K562 (cell line): ENCODE measurements around the gene PDGFD. TPM values are rescaled to one million over a fixed set of nuclear protein-coding genes. Genes with fewer than 3 reads are reported as not detected.

ENCODE experiments used
- ATAC-seq: fragments of 200-7000 bp; cut with Tn5 transposase; 3 replicates; pipeline ENCODE4 v1.9.1; 2020; ENCODE audit warnings: moderate library complexity
- BruUV-seq: library from RNA; stranded (reverse); fragments of 400-500 nt; replicated peaks from 2 replicates; lab custom pipeline; 2021; lab: Mats Ljungman, UMichigan
- CTCF ChIA-PET: fragments of 300-600 bp; formaldehyde crosslinking; extraction: SDS; loops from one replicate; lab custom pipeline; 2021; ENCODE audit warnings: low intra/inter-chr PET ratio; lab: Yijun Ruan, JAX
- POLR2A ChIA-PET: fragments of 300-600, 350-650 bp; sonication (Branson Sonifier 250); formaldehyde crosslinking; extraction: SDS; loops from one replicate; lab custom pipeline; 2021; ENCODE audit warnings: antibody characterized with exemption, inconsistent platforms; lab: Yijun Ruan, JAX
- DNase-seq, 4 experiments: peaks; one replicate each; pipeline versions ENCODE4 v3.0.0 to v3.0.0-alpha.2; 2011 to 2018; ENCODE audit warnings: low spot score in 3 of 4, mixed read lengths in 3 of 4; ENCODE audit errors: extremely low read depth in 1 of 4
- FAIRE-seq: peaks from 2 replicates; lab custom pipeline; 2011; peaks lifted over from hg19 to GRCh38; lab: Jason Lieb, UNC
- H2AFZ ChIP-seq: 2 replicates; pipeline ENCODE4 v1.6.0; 2011; ENCODE audit warnings: low read depth, low read length, control low read depth, inconsistent platforms
- H3K27ac ChIP-seq: fragments of 200-600 bp; 3 replicates; pipeline ENCODE4 v1.8.0; 2011; ENCODE audit warnings: low read depth, mild to moderate bottlenecking, control low read depth, inconsistent platforms, low read length, moderate library complexity, mixed read lengths; ENCODE audit errors: extremely low read depth
- H3K27me3 ChIP-seq, 2 experiments: fragments of 300-600 bp in 1 of 2; 2 replicates in 1 of 2; 3 replicates in 1 of 2; pipeline versions ENCODE4 v1.6.0 to v1.8.0; 2011; ENCODE audit warnings: inconsistent platforms in 2 of 2, low read length in 2 of 2, mild to moderate bottlenecking in 1 of 2, mixed read lengths in 1 of 2, moderate library complexity in 1 of 2; ENCODE audit not compliant: control insufficient read depth in 2 of 2, insufficient read depth in 2 of 2
- H3K36me3 ChIP-seq: fragments of 300-600 bp; 3 replicates; pipeline ENCODE4 v1.8.0; 2011; ENCODE audit warnings: mild to moderate bottlenecking, low read length, inconsistent platforms; ENCODE audit not compliant: control insufficient read depth, insufficient read depth
- H3K4me1 ChIP-seq, 2 experiments: fragments of 200-600 bp in 1 of 2; replicated peaks in 1 of 2; 2 replicates in 1 of 2; 3 replicates in 1 of 2; pipeline versions ENCODE4 v1.5.1 to v1.8.0; 2011; ENCODE audit warnings: inconsistent platforms in 2 of 2, low read length in 2 of 2, mild to moderate bottlenecking in 1 of 2, mixed read lengths in 1 of 2, moderate library complexity in 1 of 2; ENCODE audit not compliant: control insufficient read depth in 2 of 2, insufficient read depth in 2 of 2
- H3K4me2 ChIP-seq: 2 replicates; pipeline ENCODE4 v1.6.1; 2011; ENCODE audit warnings: low read length, control low read depth, inconsistent platforms, mixed read lengths; ENCODE audit not compliant: insufficient read depth
- H3K4me3 ChIP-seq: fragments of 200-600 bp; sonication (generic), shearing (Covaris generic); 2 replicates; pipeline ENCODE4 v1.5.1; 2016; ENCODE audit warnings: control low read depth, inconsistent platforms
- H3K79me2 ChIP-seq: fragments of 200-600 bp; 3 replicates; pipeline ENCODE4 v1.8.0; 2011; ENCODE audit warnings: low read length, inconsistent platforms; ENCODE audit not compliant: control insufficient read depth, insufficient read depth
- H3K9ac ChIP-seq, 2 experiments: 2 replicates each; pipeline versions ENCODE4 v1.6.0 to v1.6.1; 2011; ENCODE audit warnings: low read depth in 2 of 2, low read length in 2 of 2, control low read depth in 1 of 2, inconsistent platforms in 1 of 2, mild to moderate bottlenecking in 1 of 2, mixed read lengths in 1 of 2; ENCODE audit not compliant: insufficient read depth in 1 of 2
- H3K9me1 ChIP-seq: one replicate; pipeline ENCODE4 v1.6.0; 2011; ENCODE audit warnings: inconsistent platforms, mild to moderate bottlenecking, low read length, moderate library complexity; ENCODE audit not compliant: control insufficient read depth, insufficient read depth
- H3K9me3 ChIP-seq: replicated peaks from 2 replicates; pipeline ENCODE4 v1.5.1; 2011; ENCODE audit warnings: low read depth, low read length, inconsistent platforms; ENCODE audit not compliant: control insufficient read depth, insufficient read depth
- H4K20me1 ChIP-seq: replicated peaks from 2 replicates; pipeline ENCODE4 v1.6.1; 2011; ENCODE audit warnings: low read length, inconsistent platforms, mixed read lengths; ENCODE audit not compliant: control insufficient read depth, insufficient read depth
- ATF6 ChIP-seq: sonication (generic); formaldehyde crosslinking; IDR thresholded peaks from 2 replicates; pipeline ENCODE4 v1.4.0; 2020; ENCODE audit warnings: mild to moderate bottlenecking, missing genetic modification reagents
- CTBP1 ChIP-seq: fragments of 450-650 bp; IDR thresholded peaks from 2 replicates; pipeline ENCODE4 v1.6.1; 2016; ENCODE audit warnings: borderline replicate concordance
- GTF2A2 ChIP-seq: IDR thresholded peaks from 2 replicates; pipeline ENCODE4 v1.6.1; 2016; ENCODE audit warnings: mild to moderate bottlenecking, missing genetic modification characterization, missing compliant biosample characterization
- KAT2B ChIP-seq: IDR thresholded peaks from one replicate; pipeline ENCODE4 v1.6.1; 2012; ENCODE audit warnings: low read depth, mild to moderate bottlenecking, control low read depth, inconsistent platforms, low read length, moderate library complexity
- PRPF4 ChIP-seq: fragments of 200-400 bp; formaldehyde crosslinking; IDR thresholded peaks from one replicate; pipeline ENCODE4 v1.6.1; 2017; ENCODE audit warnings: low read length, low read depth, mild to moderate bottlenecking; ENCODE audit not compliant: insufficient read depth, poor library complexity, severe bottlenecking
- ZKSCAN8 ChIP-seq: fragments of 200-800 bp; sonication (Bioruptor generic); IDR thresholded peaks from 2 replicates; pipeline ENCODE4 v1.6.1; 2016; ENCODE audit warnings: missing genetic modification characterization, missing compliant biosample characterization
- ZNF445 ChIP-seq: fragments of 250-450 bp; sonication (Bioruptor Pico); IDR thresholded peaks from 2 replicates; pipeline ENCODE4 v1.4.0; 2020; ENCODE audit warnings: low read depth, mild to moderate bottlenecking, moderate library complexity
- ZNF707 ChIP-seq: fragments of 250-450 bp; sonication (Bioruptor Pico); conservative IDR thresholded peaks from 2 replicates; pipeline ENCODE4 v1.8.0; 2022; ENCODE audit warnings: inconsistent platforms, mild to moderate bottlenecking, moderate library complexity
- ZSCAN29 ChIP-seq: fragments of 450-650 bp; IDR thresholded peaks from 2 replicates; pipeline ENCODE4 v1.6.1; 2017
- WGBS: fragments of 100-300 bp; shearing (Covaris generic); methylation state at CpG from one replicate; pipeline ENCODE4 v1.1.6; 2016; ENCODE audit warnings: low coverage, mixed read lengths; ENCODE audit not compliant: insufficient coverage; ENCODE audit errors: missing lambda C conversion rate; 5-methylcytosine and 5-hydroxymethylcytosine counted together
- in situ Hi-C: fragments of 300-500 bp; cut with MboI; formaldehyde crosslinking; loops from 4 replicates; pipeline ENCODE4 v1.15.0; 2018; ENCODE audit warnings: inconsistent platforms, mixed read lengths
- intact Hi-C: fragments of 100-400 bp; cut with micrococcal nuclease; formaldehyde crosslinking; loops from 2 replicates; pipeline ENCODE4 v1.14.2; 2022
- polyA plus RNA-seq, 8 experiments: library from polyadenylated mRNA; depleted of rRNA in 4 of 8; stranded (reverse) in 5 of 8; unstranded in 3 of 8; fragments of >200 nt; fragmentation: Nextera tagmentation in 2 of 8; fragmentation: Illumina TruSeq in 1 of 8; extraction: Ambion mirVana in 2 of 8; extraction: Trizol in 1 of 8; gene quantifications; 2 replicates each; pipeline versions ENCODE4 v1.2.1 to v1.2.3, GENCODE V29; 2011 to 2014; ENCODE audit warnings: inconsistent platforms in 1 of 8, missing spikeins in 1 of 8
- total RNA-seq, 7 experiments: library from RNA; depleted of rRNA in 6 of 7; stranded (reverse); fragments of >200 nt in 6 of 7; fragmentation: Illumina TruSeq in 2 of 7; extraction: Trizol in 2 of 7; gene quantifications; 2 replicates each; pipeline versions ENCODE4 v1.2.1 to v1.2.3, GENCODE V29; 2011 to 2021; ENCODE audit warnings: low replicate concordance in 1 of 7
- TF ChIP-seq, protein P1 (sequence below): fragments of 450-650 bp; IDR thresholded peaks from one replicate; pipeline ENCODE4 v1.6.1; 2018; ENCODE audit warnings: mild to moderate bottlenecking, moderate library complexity; ENCODE audit not compliant: partially characterized antibody
- TF ChIP-seq, protein P2 (sequence below), 3 experiments: IDR thresholded peaks in 2 of 3; conservative IDR thresholded peaks in 1 of 3; 2 replicates each; pipeline ENCODE4 v1.5.1; 2011 to 2012; ENCODE audit warnings: low read length in 3 of 3, mild to moderate bottlenecking in 3 of 3, control low read depth in 2 of 3, improper control_type of control experiment in 1 of 3, inconsistent platforms in 1 of 3, low read depth in 1 of 3, mixed read lengths in 1 of 3, moderate library complexity in 1 of 3; ENCODE audit not compliant: insufficient read depth in 2 of 3

Gene PDGFD
- total and polyA plus RNA-seq, 9 of the 15 experiments (the other 6 are each of a cell fraction or from before 2014, with no cell fraction given): 0.11 TPM; not detected in 8

GRCh38 chr11:104127828-104128227 is 36.1 kb downstream of the PDGFD start:
- Histone ChIP-seq H3K27me3 (no peaks in the 10 kb centered on the region), H2AFZ (no peak overlapping the region), H3K4me3 (no peak overlapping the region), H3K4me2 (no peak overlapping the region), H3K9me3 (0 out of 2 replicates have a peak, but pooled peaks cover 1% of the 10 kb centered on the region), H3K27ac (no peak overlapping the region), H3K79me2 (no peaks in the 10 kb centered on the region)
- no TSS peak for BruUV-seq
- WGBS: 0% methylated on average over 2 of the region's 2 CpGs
- in situ Hi-C loops: no loop called here
- TF ChIP-seq KAT2B: no peak
- TF ChIP-seq, protein P1, sequence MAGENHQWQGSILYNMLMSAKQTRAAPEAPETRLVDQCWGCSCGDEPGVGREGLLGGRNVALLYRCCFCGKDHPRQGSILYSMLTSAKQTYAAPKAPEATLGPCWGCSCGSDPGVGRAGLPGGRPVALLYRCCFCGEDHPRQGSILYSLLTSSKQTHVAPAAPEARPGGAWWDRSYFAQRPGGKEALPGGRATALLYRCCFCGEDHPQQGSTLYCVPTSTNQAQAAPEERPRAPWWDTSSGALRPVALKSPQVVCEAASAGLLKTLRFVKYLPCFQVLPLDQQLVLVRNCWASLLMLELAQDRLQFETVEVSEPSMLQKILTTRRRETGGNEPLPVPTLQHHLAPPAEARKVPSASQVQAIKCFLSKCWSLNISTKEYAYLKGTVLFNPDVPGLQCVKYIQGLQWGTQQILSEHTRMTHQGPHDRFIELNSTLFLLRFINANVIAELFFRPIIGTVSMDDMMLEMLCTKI: no peak
- TF ChIP-seq, all 486 proteins: peak for 0
- Histone ChIP-seq H3K9me1 (no peaks in the 10 kb centered on the region), H4K20me1 (no peaks in the 10 kb centered on the region), H3K9ac (no peak overlapping the region), H3K4me1 (no peaks in the 10 kb centered on the region), H3K36me3 (no peaks in the 10 kb centered on the region)
- ChIA-PET POLR2A (no interaction called here), CTCF (no interaction called here)
- ATAC-seq (no peak), FAIRE-seq (no peak), DNase-seq (no peak)
- intact Hi-C loops: no loop called here

DNA sequence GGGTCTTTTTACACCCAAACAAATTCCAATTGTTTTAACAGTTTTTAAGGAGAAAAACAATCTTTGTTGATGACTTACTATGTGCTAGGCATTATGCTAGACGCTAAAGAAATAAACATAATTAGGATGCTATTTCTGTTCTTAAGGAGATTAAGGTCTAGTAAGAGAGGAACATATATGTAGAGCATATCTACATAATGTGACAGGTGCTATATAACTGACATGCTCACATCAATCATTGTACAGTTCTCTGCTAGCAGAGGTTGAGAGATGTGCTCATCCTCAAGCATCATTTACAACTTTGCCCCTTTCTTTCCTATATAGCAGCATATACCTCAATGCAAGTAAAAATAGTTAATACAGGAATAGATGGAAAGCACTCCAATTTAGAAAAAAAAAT is 37.5 kb downstream of the PDGFD start:
- no peaks in the 10 kb centered on the region for H3K27me3 ChIP-seq
- WGBS: 5% methylated on average over 1 of the region's 1 CpG
- ATAC-seq: no peak
- no peak overlapping the region for H2AFZ ChIP-seq
- no TSS peak for BruUV-seq
- POLR2A ChIA-PET: no interaction called here
- DNase-seq: no peak
- intact Hi-C loops: no loop called here
- H3K27ac ChIP-seq: no peak overlapping the region
- no peaks in the 10 kb centered on the region for H3K9me1 ChIP-seq
- no peaks in the 10 kb centered on the region for H3K4me1 ChIP-seq
- in situ Hi-C loops: no loop called here
- FAIRE-seq: no peak
- 0 out of 2 replicates have a peak, but pooled peaks cover 1% of the 10 kb centered on the region for H3K9me3 ChIP-seq
- H3K4me3 ChIP-seq: no peak overlapping the region
- no peak overlapping the region for H3K4me2 ChIP-seq
- H3K79me2 ChIP-seq: no peaks in the 10 kb centered on the region
- H4K20me1 ChIP-seq: no peaks in the 10 kb centered on the region
- no peaks in the 10 kb centered on the region for H3K36me3 ChIP-seq
- H3K9ac ChIP-seq: no peak overlapping the region
- CTCF ChIA-PET: no interaction called here
- TF ChIP-seq ZNF445 (no peak), ATF6 (no peak), ZSCAN29 (no peak), CTBP1 (no peak), GTF2A2 (tag) (no peak), ZKSCAN8 (CRISPR knock-in tag) (no peak), PRPF4 (no peak), ZNF707 (CRISPR knock-in tag) (no peak)
- TF ChIP-seq, protein P2, sequence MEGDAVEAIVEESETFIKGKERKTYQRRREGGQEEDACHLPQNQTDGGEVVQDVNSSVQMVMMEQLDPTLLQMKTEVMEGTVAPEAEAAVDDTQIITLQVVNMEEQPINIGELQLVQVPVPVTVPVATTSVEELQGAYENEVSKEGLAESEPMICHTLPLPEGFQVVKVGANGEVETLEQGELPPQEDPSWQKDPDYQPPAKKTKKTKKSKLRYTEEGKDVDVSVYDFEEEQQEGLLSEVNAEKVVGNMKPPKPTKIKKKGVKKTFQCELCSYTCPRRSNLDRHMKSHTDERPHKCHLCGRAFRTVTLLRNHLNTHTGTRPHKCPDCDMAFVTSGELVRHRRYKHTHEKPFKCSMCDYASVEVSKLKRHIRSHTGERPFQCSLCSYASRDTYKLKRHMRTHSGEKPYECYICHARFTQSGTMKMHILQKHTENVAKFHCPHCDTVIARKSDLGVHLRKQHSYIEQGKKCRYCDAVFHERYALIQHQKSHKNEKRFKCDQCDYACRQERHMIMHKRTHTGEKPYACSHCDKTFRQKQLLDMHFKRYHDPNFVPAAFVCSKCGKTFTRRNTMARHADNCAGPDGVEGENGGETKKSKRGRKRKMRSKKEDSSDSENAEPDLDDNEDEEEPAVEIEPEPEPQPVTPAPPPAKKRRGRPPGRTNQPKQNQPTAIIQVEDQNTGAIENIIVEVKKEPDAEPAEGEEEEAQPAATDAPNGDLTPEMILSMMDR (IDR thresholded peaks at IDR 0.05 in 2 of 3, conservative IDR thresholded peaks at IDR 0.05 in 1 of 3; ENCODE audit: insufficient read depth in 2 of 3, low read depth in 1 of 3, low read length in 3 of 3): no peak
